GM18868 (cell line): ENCODE data around the gene CBX7.

Source experiments
- ATAC-seq: cut with Tn5 transposase; IDR thresholded peaks from one replicate; pipeline ENCODE4 v1.9.1; 2021; ENCODE audit warnings: mild to moderate bottlenecking, moderate library complexity; ENCODE audit not compliant: unreplicated experiment

The CBX7 gene

DNA sequence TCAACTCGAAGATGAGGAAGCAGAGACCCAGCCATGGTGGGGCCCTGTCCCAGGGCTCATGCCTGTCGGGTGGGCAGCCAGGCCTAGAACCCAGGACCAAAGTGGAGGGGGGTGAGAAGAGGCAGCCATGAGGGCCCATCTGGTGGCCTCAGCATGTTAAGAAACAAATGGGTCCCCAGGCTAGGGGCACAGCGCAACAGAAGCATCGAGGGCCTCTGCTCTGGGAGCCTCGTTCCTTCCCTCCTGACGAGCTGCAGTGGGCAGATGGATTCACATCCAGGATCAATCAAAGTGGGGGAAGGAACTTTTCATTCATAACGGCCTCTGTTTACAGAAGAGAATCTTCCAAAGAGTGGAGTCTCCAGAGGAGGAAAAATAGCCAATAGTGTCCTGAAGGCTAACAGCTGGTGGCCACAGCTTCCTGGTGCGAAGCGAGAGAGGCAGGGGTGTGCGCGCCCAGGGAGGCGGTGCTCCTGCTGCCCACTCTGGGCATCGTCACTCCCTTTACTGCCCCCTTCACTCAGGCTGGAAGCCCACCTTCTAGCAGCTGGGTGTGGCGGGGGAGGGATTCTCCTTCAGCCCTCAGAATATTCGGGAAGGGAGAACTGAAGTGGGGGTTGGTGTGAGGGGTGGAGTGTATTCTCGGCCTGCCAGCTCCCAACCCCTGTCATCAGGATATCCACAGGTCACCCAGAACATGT, 4.3 kb downstream of the CBX7 start:
- ATAC-seq, result no peak

DNA sequence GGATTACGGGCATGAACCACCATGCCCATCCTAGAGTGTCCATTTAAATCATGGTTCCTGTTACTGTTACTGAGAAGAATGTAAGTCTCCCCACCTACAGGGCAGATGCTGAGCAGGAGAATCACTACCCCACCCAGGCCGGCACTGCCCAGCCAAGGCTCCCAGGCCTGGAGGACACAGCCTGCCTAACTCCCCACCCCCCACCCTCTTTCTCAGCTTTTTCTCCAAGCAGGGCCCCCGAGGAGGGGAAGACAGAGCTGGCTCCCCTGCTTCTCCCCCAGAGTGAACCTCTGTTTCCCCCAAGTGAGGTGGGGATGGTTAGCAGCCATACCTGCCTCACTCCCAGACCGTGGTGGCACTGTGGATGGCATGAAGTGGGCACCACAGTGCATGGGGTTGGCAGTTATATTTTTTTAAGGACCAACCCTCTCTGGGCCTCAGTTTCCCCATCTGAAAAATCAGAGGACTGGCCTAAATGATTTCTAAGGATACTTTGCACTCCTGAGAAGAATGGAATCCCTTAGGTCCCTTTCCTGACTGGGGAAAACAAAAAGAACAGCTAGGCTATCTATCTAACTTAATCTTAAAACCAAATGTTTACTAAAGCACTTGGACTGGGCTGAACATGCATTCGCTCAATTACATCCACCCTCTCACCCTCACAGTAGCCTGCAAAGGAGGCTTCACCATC, 5.0 kb downstream of the CBX7 start:
- no peak for ATAC-seq

DNA sequence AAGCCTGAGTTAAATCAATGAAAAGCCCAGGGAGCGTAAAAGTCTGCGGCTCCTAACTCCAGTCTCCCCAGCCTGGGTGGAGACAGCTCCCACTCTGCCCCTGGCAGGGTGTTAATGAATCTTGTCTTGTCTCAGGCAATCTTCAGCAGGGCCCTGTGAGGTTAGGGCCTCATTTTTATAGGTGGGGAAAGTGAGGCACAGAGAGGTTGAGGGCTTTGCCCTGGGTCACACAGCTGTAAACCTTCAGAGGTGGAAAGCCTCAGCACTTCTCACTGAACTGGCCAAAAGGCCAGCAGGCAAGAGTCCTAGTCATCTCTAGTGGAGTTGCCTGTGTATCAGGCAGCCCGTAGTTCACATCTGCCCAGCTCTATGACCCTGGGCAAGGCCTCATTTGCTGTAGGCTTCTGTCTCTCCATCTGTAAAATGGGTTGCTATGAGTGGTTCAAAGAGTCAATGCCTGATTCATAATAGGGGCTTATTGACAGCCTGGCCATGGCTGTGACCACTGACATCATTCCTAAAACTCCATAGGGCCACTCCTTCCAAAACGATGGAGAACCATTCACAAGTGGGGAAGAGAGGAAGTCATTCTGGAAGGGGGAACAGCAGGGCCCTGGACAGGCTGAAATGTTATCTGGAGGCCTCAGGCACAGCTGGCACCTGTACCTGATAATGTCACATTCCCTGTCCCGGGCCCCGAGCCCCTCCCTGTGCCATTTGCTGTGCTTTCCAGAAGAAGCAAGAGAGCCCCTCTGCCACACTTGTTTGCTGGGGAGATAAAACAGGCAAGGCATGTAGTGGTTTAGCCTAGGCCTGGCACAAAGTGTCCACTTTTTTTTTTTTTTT, 6.0 kb downstream of the CBX7 start:
- no peak for ATAC-seq

DNA sequence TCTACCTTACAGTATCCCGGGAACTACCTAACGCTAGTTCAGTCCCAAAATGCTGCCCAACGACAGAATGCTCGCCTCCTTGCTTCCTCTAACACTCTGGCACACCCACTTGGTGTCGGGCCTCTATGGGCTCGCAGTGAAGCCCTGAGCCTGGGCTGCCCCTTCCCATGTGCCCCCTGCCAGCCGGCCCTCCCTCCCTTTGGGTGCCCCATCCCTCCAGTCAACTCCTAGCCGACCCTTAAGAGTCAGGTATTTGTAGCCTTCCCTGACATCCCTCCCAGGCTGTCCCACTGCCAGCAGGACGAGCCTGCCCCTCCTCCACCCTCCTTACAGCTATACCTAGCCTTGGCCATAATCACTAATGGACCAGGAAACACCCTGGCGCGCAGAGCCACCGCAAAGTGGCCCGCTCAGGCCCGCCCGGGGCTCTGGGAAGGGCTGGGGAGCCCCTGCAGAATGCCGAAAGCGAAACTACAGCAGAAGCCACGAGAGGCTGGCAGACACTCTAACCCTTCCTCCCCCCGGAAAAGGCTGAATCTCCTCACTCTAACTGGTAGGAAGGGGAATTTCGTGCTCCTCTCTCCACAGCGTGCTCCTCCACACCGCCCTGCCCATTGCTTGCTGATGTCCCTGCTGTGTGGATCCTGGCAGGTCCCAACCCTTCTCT, 8.2 kb downstream of the CBX7 start:
- ATAC-seq, result peak; percentile 32

DNA sequence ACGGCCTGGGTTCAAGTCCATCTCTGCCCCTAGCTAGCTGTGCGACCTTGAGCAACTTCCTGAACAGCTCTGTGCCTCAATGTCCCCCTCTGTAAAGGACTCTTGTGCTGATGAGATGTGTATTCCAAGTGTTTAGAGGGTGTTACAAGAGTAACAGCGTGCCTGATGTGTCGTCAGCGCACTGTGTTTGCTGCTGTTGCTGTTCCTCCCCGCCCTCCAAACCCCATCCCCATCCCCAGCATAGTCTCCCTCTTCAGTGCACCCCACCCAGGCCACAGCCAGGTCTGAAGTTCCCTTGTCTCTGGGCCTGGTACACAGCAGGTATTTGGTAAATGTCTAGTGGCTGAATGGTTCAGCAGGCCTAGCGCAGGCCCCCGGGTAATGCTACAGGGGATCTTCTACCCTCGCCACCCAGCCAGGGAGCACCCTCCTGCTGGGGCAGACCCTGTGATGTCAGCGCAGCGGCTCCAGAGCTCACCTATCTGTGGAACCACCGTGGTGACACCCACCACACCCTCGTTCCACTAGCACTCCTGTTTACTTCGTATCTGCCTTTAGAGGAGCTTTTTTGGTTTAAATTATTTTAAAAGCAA, 10.3 kb downstream of the CBX7 start:
- no peak for ATAC-seq

DNA sequence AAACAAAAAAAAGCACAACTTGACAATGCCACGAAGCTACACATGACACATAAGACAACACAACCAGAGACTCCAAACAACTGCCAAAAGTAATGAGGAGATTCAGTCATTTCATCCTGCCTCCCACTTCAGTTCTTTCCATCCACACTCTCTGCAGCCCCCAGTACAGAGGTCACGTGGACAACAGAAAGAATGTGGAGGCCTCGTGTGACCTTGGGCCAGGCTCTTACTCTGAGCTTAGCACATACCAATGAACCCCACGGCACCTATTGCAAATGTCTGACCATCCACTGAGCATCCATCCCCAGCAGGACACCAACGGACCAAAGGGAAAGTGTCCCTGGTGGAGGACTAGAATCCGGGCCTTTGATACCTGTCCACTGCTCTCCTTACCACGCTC, 12.5 kb downstream of the CBX7 start:
- ATAC-seq, result no peak

DNA sequence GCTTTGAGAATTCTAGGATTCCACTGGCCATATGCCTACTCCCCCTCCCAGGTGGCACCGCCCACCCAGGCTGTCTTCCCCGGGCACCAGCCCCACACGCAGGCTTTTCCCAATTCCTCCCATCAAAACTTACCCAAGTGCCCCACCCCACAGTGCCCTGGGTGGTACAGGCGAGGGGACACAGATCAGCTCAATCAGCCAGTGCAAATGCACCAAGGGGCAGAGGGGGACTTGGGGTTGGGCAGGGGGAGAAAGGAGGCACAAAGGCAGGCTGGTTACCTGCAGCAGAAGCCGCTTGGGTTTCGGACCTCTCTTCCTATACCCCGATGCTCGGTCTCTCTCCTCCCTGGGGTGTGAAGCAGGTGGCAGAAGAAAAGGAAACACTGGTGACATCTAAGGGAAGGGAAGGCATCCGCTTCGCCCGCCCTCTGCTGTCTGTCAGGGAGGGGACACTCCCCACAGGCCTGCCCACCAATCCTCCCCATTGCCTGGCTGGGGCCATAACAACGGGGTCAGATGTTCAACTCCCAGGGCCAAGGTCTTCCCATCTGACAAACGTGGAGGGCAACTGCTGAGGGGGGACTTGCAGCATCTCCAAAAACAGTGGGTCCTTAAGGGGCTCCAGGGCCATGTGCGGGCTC, 14.0 kb downstream of the CBX7 start:
- ATAC-seq, result no peak

DNA sequence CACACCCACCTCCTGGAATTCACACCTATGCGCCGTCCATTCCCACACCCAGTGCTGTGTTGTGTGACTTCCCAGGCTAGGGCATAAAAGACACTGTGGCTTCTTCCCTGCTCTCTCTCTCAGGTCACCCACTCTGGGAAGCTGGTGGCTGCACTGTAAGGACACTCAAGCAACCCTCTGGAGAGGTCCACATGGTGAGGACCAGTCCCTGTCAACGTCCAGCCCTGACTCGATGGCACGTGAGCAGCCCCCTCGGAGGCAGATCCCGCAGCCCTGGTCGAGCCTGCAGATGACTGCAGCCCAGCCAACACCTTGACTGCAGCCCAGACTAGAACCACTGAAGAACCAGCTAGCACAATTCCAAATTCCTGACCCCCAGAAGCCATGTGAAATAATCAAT, 16.2 kb downstream of the CBX7 start:
- no peak for ATAC-seq

DNA sequence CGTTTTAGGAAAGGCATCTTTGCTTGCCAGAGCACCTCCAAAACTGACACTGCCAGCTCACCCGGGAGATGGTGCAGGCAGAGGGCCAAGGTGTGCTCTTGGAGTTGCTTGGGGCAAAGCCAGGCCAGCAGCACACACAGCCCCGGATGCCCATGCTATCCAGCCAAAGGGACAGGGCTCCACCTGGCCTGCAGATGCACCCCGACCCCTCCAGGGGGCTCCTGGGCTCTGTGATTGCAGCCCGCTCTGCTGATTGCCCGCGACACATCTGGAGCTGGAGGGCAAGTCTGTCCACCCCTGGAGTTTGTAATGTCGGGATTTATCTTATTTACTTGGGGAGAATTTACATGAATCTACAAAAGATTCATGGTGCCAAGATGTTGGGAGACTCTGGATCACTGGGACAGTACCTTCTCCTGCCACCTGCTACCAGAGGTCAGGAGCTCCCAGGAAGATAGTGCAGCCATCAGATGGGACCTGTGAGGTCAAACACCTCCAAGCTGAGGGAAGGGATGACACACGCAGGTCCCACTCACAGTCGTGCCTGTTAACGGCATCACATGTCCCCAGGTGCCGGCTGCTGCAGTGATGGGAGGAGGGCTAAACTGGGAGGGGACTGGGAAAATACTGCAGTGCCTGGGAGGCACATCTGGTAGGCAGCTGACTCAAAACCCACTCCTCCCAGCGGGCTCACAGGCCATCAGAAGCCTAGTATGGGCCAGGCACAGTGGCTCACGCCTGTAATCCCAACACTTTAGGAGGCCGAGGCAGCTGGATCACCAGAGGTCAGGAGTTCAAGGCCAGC, 17.2 kb downstream of the CBX7 start:
- ATAC-seq, result no peak

DNA sequence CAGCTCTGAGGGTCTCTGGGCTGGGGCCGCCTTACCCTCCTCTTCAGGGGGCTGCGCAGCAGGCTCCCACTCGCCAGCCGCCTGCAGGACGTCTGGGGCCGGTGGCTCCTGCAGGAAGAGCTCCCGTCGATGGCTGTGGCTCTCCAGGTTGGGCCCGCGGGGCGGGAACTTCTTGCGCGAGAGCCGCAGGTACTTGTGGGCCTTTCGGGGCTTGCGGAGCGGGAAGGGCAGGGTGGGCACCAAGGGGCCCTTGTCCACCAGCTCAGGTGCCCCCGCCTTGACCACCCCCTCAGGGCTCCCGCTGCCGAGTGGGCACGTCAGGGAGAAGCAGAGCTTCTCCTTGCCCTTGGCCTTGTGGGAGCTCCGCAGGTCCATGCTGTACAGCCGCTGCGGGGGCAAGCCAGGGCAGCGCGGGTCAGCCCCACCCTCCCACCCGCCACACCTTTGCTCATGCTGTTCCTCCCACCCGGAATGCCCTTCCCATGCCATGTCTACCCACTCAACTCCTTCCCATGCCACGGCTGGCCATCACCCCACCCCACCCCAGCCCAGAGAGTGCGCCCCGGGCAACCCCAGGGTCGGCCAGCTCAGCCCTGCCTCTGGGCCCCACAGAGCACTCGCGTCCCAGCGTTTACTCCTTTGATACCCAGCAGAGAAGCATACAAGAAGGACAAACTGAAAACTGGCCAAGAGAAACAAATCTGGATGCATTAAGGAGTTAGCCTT, 18.0 kb downstream of the CBX7 start:
- ATAC-seq, result no peak

DNA sequence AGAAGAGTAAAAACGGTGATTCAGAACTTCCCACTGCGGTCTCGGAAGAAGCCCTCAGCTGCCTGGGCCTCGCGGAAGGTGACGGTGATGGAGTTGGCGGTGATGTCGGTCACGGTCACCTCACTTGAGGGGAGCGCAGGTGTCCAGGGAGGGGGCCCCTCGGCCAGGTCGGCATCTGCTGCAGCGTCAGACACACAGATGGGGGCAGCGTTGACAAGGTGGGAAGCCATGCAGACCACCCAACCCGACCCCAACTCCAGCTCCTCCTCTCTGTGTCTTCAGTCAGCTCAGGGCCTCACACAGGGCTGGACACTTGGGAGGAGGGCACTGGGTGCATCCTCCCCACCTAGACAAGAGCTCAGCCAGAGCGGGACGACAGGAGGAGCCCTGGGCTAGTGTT, 18.6 kb downstream of the CBX7 start:
- no peak for ATAC-seq

DNA sequence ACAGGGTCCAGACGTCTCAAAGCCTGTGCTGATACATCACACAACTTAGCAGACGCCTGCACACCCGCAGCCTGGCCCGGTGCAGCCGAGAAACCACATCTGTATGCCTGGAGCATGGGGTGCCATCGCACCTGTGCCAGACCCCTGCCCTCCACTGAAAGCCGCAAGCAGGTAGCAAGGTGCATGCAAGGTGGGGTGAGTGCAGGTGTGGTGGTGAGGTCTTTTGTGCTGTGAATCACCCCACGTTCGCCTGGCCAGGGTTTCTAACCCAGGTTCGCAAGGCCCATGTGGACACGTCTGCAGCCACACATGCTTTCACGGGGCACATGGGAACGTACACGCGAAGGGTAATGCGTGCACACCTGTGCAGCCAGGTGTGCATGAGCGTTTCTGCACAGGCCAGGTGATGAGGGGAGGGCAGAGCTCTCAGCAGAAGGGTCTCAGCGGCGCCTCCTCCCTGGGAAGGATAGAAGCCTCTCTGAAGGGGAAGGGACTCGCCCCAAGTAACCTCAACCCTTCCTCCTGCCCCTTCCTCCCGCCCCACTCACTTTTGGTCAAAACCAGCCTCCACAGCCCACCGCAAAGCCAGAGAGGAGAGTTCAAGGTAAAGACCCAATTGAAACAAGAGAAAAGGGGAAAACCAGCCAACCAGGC, 19.5 kb downstream of the CBX7 start:
- no peak for ATAC-seq

DNA sequence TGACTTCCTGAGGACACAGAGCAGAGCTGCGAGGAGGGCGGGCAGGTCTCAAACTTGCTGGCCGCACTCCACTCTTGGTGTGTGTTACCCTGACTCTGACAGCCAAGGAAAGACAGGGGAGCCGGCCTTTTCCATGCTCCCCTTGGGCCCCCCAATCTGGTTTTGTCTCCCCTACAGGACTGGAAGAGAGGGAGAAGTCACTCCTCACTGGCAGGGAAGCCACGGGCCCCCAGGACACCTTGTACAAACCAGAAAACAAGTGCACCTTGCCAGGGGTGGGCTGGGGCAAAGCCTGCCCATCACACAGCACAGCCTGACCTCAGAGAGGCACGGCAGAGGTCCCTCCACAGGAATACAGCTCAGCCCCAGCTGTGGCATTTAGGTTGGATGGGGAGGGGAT, 20.2 kb downstream of the CBX7 start:
- no peak for ATAC-seq

DNA sequence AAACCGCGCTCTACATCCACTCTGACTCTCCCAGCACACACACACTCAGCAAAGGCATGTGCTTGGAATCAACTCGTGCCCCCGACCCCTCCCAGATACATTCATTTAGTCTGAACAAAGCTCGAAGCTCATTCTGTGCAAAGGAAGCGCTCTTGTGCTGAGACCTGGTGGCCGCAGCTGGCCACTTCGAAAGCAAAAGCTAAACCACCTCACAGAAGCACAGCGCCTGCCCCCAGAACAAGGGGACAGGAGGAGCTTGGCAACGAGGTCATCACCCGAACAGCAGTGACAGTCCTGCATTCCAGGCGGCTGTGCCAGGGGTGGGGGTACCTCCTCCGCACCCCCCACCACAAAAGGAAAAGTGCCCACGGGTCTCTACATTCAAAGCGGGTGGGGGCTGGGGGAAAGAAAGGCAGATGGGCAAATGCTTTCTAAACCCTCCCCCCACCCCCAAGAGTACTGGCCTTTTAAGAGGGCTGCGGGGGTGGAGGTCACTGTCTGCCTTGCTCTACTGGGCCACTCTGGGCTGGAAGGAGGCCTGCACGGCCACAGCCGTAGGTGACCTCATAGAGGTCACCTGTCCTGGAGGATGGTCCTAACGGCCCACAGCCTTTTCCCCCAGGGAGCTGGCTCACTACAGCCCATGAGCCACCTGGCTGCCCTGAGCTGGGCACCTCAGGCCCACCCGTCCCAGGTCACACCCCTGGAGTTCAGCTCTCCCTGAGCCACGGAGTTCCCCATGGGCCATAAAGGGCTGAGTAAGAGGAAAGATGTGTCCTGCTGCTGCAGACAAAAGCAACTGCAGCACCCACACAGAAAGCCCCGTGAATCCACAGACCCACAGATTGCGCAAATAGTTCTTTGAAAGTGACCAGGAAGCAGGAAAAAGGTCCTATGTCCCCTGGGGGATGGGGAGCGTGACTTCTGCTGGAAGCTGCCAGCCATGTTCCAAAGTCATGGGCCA, 21.3 kb downstream of the CBX7 start:
- no peak for ATAC-seq

DNA sequence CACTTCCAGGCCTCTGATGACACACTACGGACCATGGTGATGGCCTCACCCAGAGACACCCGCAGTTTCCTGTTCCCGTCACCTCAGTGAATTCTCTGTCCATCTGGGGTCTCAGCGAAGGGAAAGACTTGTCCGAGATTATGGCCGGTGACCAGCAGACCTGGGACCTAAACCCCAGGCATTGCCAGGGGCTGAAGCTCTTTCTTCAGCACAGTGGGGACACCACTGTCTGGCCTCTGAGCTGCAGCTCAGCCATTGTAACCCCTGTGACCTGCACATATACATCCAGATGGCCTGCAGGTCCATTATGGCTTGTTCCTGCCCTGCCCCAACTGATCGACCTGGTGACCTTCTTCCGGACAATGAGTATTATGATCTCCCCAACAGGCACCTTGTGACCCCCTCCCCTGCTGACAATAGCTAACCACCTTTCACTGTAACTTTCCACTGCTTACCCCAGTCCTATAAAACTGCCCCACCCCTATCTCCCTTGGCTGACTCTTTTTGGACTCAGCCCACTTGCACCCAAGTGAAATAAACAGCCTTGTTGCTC, 22.3 kb downstream of the CBX7 start:
- ATAC-seq, result no peak

DNA sequence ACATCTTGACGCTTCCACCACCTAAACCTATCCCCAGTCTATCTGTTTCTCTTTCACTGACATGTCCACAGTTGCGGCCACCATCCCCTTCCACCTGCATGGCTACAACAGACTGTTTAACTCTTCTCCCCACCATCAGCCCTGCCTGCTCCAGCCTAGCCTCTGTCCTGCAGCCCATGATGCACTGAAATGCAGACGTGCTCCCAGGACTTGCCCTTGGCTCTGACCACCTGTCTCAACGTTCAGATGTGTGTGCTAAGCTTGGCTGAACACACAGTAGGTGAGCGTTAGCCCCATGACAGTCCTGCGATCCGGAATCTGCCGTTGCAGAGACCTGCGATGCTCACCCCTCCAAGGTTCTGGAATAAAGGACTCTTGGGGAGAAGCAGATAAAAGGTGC, 22.7 kb downstream of the CBX7 start:
- no peak for ATAC-seq

DNA sequence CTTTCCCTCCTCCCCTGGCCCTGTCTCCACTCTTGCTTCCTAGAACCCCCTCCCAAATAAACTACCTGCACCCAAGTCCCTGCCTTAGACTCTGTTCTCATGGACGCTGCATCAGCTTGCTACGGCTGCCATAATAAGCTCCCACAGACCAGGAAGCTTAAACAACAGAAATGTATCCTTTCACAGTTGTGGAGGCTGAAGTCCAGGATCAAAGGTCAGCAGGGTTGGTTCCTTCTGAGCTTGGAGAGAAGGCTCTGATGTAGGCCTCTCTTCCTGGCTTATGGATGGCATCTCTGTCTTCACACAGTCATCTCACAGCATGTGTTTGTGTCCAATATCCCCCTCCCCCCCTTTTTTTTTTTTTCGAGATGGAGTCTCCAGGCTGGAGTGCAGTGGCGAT, 23.4 kb downstream of the CBX7 start:
- ATAC-seq, result no peak
